ENCODE measurements around the gene C2CD4C.

The C2CD4C gene

DNA sequence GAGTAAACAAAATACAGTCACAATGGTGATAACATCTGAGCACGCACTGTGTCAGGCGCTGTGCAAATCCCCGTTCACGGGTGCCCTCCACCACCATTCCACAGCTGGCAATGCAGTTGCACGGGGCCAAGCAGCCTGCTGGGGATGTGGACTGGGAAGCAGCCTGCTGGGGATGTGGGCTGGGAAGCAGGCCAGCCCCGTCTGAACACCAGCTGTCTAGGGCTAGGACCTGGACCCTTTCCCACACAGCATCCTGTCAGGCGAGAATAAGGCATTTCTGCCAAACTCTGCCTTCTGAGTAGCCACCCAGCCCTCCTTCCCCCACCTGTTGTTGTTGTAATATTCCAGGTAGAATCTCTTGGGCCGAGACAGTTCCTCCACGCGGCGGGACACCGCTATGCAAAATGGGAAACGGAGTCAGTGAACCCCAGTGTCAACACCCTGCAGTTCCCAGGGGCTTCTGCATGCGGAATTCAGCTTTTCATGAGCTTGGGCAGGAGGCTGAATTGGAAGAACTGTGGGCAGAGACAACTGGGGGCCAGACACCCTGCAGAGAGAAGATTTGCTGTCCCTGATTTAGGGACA lies 36.5 kb downstream of the C2CD4C start:
- no peak overlapping the region for H3K4me3 ChIP-seq (replicated peaks; ENCODE audit: low read depth, low read length)
- TF ChIP-seq, protein P1, sequence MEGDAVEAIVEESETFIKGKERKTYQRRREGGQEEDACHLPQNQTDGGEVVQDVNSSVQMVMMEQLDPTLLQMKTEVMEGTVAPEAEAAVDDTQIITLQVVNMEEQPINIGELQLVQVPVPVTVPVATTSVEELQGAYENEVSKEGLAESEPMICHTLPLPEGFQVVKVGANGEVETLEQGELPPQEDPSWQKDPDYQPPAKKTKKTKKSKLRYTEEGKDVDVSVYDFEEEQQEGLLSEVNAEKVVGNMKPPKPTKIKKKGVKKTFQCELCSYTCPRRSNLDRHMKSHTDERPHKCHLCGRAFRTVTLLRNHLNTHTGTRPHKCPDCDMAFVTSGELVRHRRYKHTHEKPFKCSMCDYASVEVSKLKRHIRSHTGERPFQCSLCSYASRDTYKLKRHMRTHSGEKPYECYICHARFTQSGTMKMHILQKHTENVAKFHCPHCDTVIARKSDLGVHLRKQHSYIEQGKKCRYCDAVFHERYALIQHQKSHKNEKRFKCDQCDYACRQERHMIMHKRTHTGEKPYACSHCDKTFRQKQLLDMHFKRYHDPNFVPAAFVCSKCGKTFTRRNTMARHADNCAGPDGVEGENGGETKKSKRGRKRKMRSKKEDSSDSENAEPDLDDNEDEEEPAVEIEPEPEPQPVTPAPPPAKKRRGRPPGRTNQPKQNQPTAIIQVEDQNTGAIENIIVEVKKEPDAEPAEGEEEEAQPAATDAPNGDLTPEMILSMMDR (IDR thresholded peaks at IDR 0.05; ENCODE audit: low read depth, low read length, missing control alignments) = no peak
- DNase-seq (ENCODE audit: extremely low read depth, low read depth) = peak; percentile 59

DNA sequence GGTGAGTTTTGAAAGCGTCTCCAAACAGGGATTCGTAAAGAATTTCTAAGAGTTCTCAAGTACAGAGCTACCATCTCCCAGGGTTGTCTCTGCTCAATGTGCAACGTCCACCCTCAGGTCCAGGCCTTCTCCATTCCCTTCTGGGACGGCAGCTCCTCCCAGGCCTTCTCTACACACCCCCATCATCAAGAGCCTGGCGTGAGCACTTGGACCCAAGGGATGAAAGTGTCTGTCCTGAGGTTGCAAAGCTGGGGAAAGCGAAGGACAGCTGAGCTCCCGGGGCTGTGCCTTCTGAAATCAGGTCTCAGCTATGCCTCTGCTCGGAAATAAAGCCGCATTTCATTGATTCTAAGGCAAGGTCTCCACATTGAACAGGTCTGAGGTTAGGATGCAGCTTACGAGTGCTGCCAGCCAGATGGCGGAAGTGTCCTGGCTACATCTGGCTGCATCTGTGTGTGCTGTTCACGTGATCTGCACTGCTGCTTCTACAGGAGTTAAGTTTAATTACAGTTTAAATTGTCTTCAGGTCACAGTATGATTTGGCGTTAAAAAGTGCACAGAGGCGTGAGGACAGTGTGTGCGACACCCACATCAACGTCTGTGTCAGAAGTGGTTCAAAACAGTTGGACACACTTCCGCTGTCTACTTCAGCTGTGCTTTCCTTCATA lies 37.3 kb downstream of the C2CD4C start:
- no peak overlapping the region for H3K4me3 ChIP-seq (replicated peaks; ENCODE audit: low read depth, low read length)
- TF ChIP-seq, protein P1 (IDR thresholded peaks at IDR 0.05; ENCODE audit: low read depth, low read length, missing control alignments) = no peak
- no peak for DNase-seq (ENCODE audit: extremely low read depth, low read depth)

DNA sequence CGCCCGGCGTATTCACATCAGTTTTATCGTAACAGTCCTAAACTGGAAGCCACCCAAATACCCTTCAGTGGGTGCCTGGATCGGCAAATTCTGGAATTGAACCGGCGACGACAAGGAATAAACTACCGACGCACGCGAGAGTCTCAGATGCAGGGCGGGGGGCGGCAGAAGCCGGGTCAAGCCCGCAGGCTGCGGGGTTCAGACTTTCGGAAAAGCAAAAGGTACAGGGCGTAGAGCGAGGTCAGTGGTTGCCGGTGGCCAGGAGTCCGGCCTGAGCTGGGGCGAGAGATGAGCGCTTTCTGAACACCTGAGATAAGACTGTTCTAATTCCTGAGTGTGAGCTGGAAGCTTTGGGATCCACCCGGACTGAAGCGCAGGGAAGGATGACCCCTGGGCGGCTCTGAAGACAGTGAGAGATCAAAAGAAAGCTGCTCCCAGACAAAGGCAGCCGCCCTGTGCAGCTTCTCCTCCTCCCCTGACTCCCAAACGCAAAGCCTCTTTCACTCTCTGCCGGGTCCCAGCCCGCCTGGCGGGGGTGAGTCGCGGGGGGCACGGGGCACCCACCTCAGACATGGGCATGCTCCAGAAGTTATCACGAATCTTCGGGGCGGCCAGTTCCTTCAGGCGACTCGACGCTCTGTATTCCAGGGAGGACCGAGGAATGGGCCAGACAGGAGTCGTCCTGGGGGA lies 38.2 kb downstream of the C2CD4C start:
- no peak for DNase-seq (ENCODE audit: extremely low read depth, low read depth)
- TF ChIP-seq, protein P1 (IDR thresholded peaks at IDR 0.05; ENCODE audit: low read depth, low read length, missing control alignments) = no peak
- H3K4me3 ChIP-seq (replicated peaks; ENCODE audit: low read depth, low read length) = no peak overlapping the region

DNA sequence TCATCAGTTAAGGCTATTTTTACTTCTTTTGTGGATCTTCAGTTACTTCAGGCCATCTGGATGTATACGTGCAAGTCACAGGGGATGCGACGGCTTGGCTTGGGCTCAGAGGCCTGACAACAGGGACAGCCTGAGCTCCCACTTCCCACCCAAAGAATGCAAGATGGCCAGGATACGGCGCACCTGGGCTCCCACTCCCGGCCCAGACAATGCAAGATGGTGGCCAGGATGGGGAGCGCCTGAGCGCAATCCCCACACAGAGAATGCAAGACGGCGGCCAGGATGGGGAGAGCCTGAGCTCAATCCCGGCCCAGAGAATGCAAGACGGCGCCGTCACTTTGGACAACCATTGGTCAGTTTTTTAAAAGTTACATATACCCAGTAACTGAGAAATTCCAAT lies 39.1 kb downstream of the C2CD4C start:
- no peak for DNase-seq (ENCODE audit: extremely low read depth, low read depth)
- no peak overlapping the region for H3K4me3 ChIP-seq (replicated peaks; ENCODE audit: low read depth, low read length)
- TF ChIP-seq, protein P1 (IDR thresholded peaks at IDR 0.05; ENCODE audit: low read depth, low read length, missing control alignments) = no peak

DNA sequence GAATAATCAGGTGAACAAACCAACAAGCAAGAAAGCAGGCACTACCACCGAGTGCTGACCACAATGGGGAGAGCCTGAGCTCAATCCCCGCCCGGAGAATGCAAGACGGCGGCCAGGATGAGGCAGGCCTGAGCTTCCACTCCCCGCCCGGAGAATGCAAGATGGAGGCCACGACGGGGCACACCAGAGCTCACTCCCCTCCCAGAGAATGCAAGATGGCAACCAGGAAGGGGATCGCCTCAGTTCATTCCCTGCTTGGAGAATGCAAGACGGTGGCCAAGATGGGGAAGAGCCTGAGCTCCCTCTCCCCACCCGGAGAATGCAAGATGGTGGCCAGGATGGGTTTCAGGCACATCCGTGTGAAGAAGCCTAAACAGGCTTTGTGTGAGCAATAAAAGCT lies 39.7 kb downstream of the C2CD4C start:
- TF ChIP-seq, protein P1 (IDR thresholded peaks at IDR 0.05; ENCODE audit: low read depth, low read length, missing control alignments) = no peak
- H3K4me3 ChIP-seq (replicated peaks; ENCODE audit: low read depth, low read length) = no peak overlapping the region
- DNase-seq (ENCODE audit: extremely low read depth, low read depth) = no peak

DNA sequence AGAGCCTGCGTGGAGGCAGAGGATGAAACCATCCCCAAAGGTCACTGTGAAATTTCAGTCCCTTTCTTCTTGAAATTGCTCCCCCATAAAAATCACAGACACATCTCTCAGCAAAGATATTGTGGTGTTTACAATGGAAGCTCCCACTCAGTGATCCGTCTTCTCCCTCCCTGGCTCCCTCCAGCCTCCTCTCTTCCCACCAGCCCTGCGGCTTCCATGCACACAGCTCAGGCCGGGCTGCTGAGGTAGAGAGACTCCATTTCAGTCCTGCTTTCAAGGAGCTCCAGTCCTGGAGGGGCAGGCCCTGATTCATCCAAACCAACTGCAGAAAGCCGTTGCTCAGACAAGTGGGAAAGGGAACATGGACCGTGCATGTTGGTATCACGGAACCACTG lies 40.3 kb downstream of the C2CD4C start:
- H3K4me3 ChIP-seq (replicated peaks; ENCODE audit: low read depth, low read length) = no peak overlapping the region
- DNase-seq (ENCODE audit: extremely low read depth, low read depth) = no peak
- TF ChIP-seq, protein P1 (IDR thresholded peaks at IDR 0.05; ENCODE audit: low read depth, low read length, missing control alignments) = no peak

Measured in HFF-Myc (cell line).